Neural cell (in vitro differentiated cells): ENCODE results near the gene SLC9C1.

Experiments used
- CTCF ChIP-seq: fragments of 450-650 bp; IDR thresholded peaks from 2 replicates; pipeline ENCODE4 v1.5.1; 2014; ENCODE audit warnings: antibody characterized with exemption, mild to moderate bottlenecking, moderate library complexity; ENCODE audit not compliant: poor library complexity, severe bottlenecking
- EP300 ChIP-seq: fragments of 450-650 bp; conservative IDR thresholded peaks from 2 replicates; pipeline ENCODE4 v1.6.1; 2014; ENCODE audit warnings: antibody characterized with exemption, mild to moderate bottlenecking, moderate library complexity; ENCODE audit not compliant: poor library complexity, severe bottlenecking
- EZH2 ChIP-seq: fragments of 200-600, 300-800 bp; shearing (Covaris generic), sonication (generic); IDR thresholded peaks from 2 replicates; pipeline ENCODE4 v1.6.1; 2014; ENCODE audit warnings: antibody characterized with exemption, low read length, borderline replicate concordance, mild to moderate bottlenecking; ENCODE audit not compliant: insufficient read depth, poor library complexity, severe bottlenecking
- MXI1 ChIP-seq: fragments of 450-650 bp; conservative IDR thresholded peaks from 2 replicates; pipeline ENCODE4 v1.6.1; 2014; ENCODE audit warnings: antibody characterized with exemption, mild to moderate bottlenecking; ENCODE audit not compliant: poor library complexity, severe bottlenecking
- POLR2AphosphoS5 ChIP-seq: IDR thresholded peaks from 2 replicates; pipeline ENCODE4 v1.6.1; 2012

GRCh38 chr3:112115161-112115739 lies 178.8 kb downstream of the SLC9C1 start:
- TF ChIP-seq CTCF, result no peak
- no peak for TF ChIP-seq EZH2
- TF ChIP-seq POLR2AphosphoS5, result no peak
- TF ChIP-seq MXI1, result no peak
- no peak for TF ChIP-seq EP300
